K562 (cell line): ENCODE measurements around the gene RGMA. TPM values are rescaled to one million over a fixed set of nuclear protein-coding genes. Genes with fewer than 3 reads are reported as not detected.

ENCODE experiments used
- ATAC-seq: fragments of 200-7000 bp; cut with Tn5 transposase; 3 replicates; pipeline ENCODE4 v1.9.1; 2020; ENCODE audit warnings: moderate library complexity
- BruUV-seq: library from RNA; stranded (reverse); fragments of 400-500 nt; replicated peaks from 2 replicates; lab custom pipeline; 2021; lab: Mats Ljungman, UMichigan
- CTCF ChIA-PET: fragments of 300-600 bp; formaldehyde crosslinking; extraction: SDS; loops from one replicate; lab custom pipeline; 2021; ENCODE audit warnings: low intra/inter-chr PET ratio; lab: Yijun Ruan, JAX
- POLR2A ChIA-PET: fragments of 300-600, 350-650 bp; sonication (Branson Sonifier 250); formaldehyde crosslinking; extraction: SDS; loops from one replicate; lab custom pipeline; 2021; ENCODE audit warnings: antibody characterized with exemption, inconsistent platforms; lab: Yijun Ruan, JAX
- DNase-seq, 4 experiments: peaks; one replicate each; pipeline versions ENCODE4 v3.0.0 to v3.0.0-alpha.2; 2011 to 2018; ENCODE audit warnings: low spot score in 3 of 4, mixed read lengths in 3 of 4; ENCODE audit errors: extremely low read depth in 1 of 4
- FAIRE-seq: peaks from 2 replicates; lab custom pipeline; 2011; peaks lifted over from hg19 to GRCh38; lab: Jason Lieb, UNC
- H2AFZ ChIP-seq: 2 replicates; pipeline ENCODE4 v1.6.0; 2011; ENCODE audit warnings: low read depth, low read length, control low read depth, inconsistent platforms
- H3K27ac ChIP-seq: fragments of 200-600 bp; 3 replicates; pipeline ENCODE4 v1.8.0; 2011; ENCODE audit warnings: low read depth, mild to moderate bottlenecking, control low read depth, inconsistent platforms, low read length, moderate library complexity, mixed read lengths; ENCODE audit errors: extremely low read depth
- H3K27me3 ChIP-seq, 2 experiments: fragments of 300-600 bp in 1 of 2; 2 replicates in 1 of 2; 3 replicates in 1 of 2; pipeline versions ENCODE4 v1.6.0 to v1.8.0; 2011; ENCODE audit warnings: inconsistent platforms in 2 of 2, low read length in 2 of 2, mild to moderate bottlenecking in 1 of 2, mixed read lengths in 1 of 2, moderate library complexity in 1 of 2; ENCODE audit not compliant: control insufficient read depth in 2 of 2, insufficient read depth in 2 of 2
- H3K36me3 ChIP-seq: fragments of 300-600 bp; 3 replicates; pipeline ENCODE4 v1.8.0; 2011; ENCODE audit warnings: mild to moderate bottlenecking, low read length, inconsistent platforms; ENCODE audit not compliant: control insufficient read depth, insufficient read depth
- H3K4me1 ChIP-seq, 2 experiments: fragments of 200-600 bp in 1 of 2; replicated peaks in 1 of 2; 2 replicates in 1 of 2; 3 replicates in 1 of 2; pipeline versions ENCODE4 v1.5.1 to v1.8.0; 2011; ENCODE audit warnings: inconsistent platforms in 2 of 2, low read length in 2 of 2, mild to moderate bottlenecking in 1 of 2, mixed read lengths in 1 of 2, moderate library complexity in 1 of 2; ENCODE audit not compliant: control insufficient read depth in 2 of 2, insufficient read depth in 2 of 2
- H3K4me2 ChIP-seq: 2 replicates; pipeline ENCODE4 v1.6.1; 2011; ENCODE audit warnings: low read length, control low read depth, inconsistent platforms, mixed read lengths; ENCODE audit not compliant: insufficient read depth
- H3K4me3 ChIP-seq: fragments of 200-600 bp; sonication (generic), shearing (Covaris generic); 2 replicates; pipeline ENCODE4 v1.5.1; 2016; ENCODE audit warnings: control low read depth, inconsistent platforms
- H3K79me2 ChIP-seq: fragments of 200-600 bp; 3 replicates; pipeline ENCODE4 v1.8.0; 2011; ENCODE audit warnings: low read length, inconsistent platforms; ENCODE audit not compliant: control insufficient read depth, insufficient read depth
- H3K9ac ChIP-seq, 2 experiments: 2 replicates each; pipeline versions ENCODE4 v1.6.0 to v1.6.1; 2011; ENCODE audit warnings: low read depth in 2 of 2, low read length in 2 of 2, control low read depth in 1 of 2, inconsistent platforms in 1 of 2, mild to moderate bottlenecking in 1 of 2, mixed read lengths in 1 of 2; ENCODE audit not compliant: insufficient read depth in 1 of 2
- H3K9me1 ChIP-seq: one replicate; pipeline ENCODE4 v1.6.0; 2011; ENCODE audit warnings: inconsistent platforms, mild to moderate bottlenecking, low read length, moderate library complexity; ENCODE audit not compliant: control insufficient read depth, insufficient read depth
- H3K9me3 ChIP-seq: replicated peaks from 2 replicates; pipeline ENCODE4 v1.5.1; 2011; ENCODE audit warnings: low read depth, low read length, inconsistent platforms; ENCODE audit not compliant: control insufficient read depth, insufficient read depth
- H4K20me1 ChIP-seq: replicated peaks from 2 replicates; pipeline ENCODE4 v1.6.1; 2011; ENCODE audit warnings: low read length, inconsistent platforms, mixed read lengths; ENCODE audit not compliant: control insufficient read depth, insufficient read depth
- DNMT1 ChIP-seq: fragments of 450-650 bp; IDR thresholded peaks from 2 replicates; pipeline ENCODE4 v1.6.1; 2016; ENCODE audit warnings: antibody characterized with exemption, mild to moderate bottlenecking
- FOS ChIP-seq: IDR thresholded peaks from 3 replicates; pipeline ENCODE4 v1.6.1; 2011; ENCODE audit not compliant: insufficient read length; ENCODE audit errors: extremely low read depth
- FOXK1 ChIP-seq: sonication (generic); formaldehyde crosslinking; IDR thresholded peaks from 2 replicates; pipeline ENCODE4 v1.8.0; 2022; ENCODE audit warnings: missing genetic modification reagents, mild to moderate bottlenecking, borderline replicate concordance
- ILK ChIP-seq: fragments of 450-650 bp; IDR thresholded peaks from 2 replicates; pipeline ENCODE4 v1.6.1; 2016; ENCODE audit warnings: missing genetic modification characterization, low read depth, mild to moderate bottlenecking, missing compliant biosample characterization, moderate library complexity, borderline replicate concordance
- MYC ChIP-seq, 2 experiments: fragments of 250-450 bp in 1 of 2; sonication (Bioruptor Pico) in 1 of 2; IDR thresholded peaks; 2 replicates each; pipeline versions ENCODE4 v1.5.1 to v1.6.1; 2012 to 2021; ENCODE audit warnings: low read depth in 2 of 2, borderline replicate concordance in 1 of 2, improper control_type of control experiment in 1 of 2, low read length in 1 of 2, mild to moderate bottlenecking in 1 of 2, moderate library complexity in 1 of 2
- ZNF184 ChIP-seq: sonication (generic); formaldehyde crosslinking; IDR thresholded peaks from 2 replicates; pipeline ENCODE4 v1.5.0; 2020; ENCODE audit warnings: missing genetic modification reagents
- ZNF77 ChIP-seq: fragments of 250-450 bp; sonication (Bioruptor Pico); IDR thresholded peaks from 2 replicates; pipeline ENCODE4 v1.5.0; 2020
- WGBS: fragments of 100-300 bp; shearing (Covaris generic); methylation state at CpG from one replicate; pipeline ENCODE4 v1.1.6; 2016; ENCODE audit warnings: low coverage, mixed read lengths; ENCODE audit not compliant: insufficient coverage; ENCODE audit errors: missing lambda C conversion rate; 5-methylcytosine and 5-hydroxymethylcytosine counted together
- in situ Hi-C: fragments of 300-500 bp; cut with MboI; formaldehyde crosslinking; loops from 4 replicates; pipeline ENCODE4 v1.15.0; 2018; ENCODE audit warnings: inconsistent platforms, mixed read lengths
- intact Hi-C: fragments of 100-400 bp; cut with micrococcal nuclease; formaldehyde crosslinking; loops from 2 replicates; pipeline ENCODE4 v1.14.2; 2022
- polyA plus RNA-seq, 8 experiments: library from polyadenylated mRNA; depleted of rRNA in 4 of 8; stranded (reverse) in 5 of 8; unstranded in 3 of 8; fragments of >200 nt; fragmentation: Nextera tagmentation in 2 of 8; fragmentation: Illumina TruSeq in 1 of 8; extraction: Ambion mirVana in 2 of 8; extraction: Trizol in 1 of 8; gene quantifications; 2 replicates each; pipeline versions ENCODE4 v1.2.1 to v1.2.3, GENCODE V29; 2011 to 2014; ENCODE audit warnings: inconsistent platforms in 1 of 8, missing spikeins in 1 of 8
- total RNA-seq, 7 experiments: library from RNA; depleted of rRNA in 6 of 7; stranded (reverse); fragments of >200 nt in 6 of 7; fragmentation: Illumina TruSeq in 2 of 7; extraction: Trizol in 2 of 7; gene quantifications; 2 replicates each; pipeline versions ENCODE4 v1.2.1 to v1.2.3, GENCODE V29; 2011 to 2021; ENCODE audit warnings: low replicate concordance in 1 of 7

RGMA gene
- total and polyA plus RNA-seq, 9 of the 15 experiments (the other 6 are each of a cell fraction or from before 2014, with no cell fraction given), result 0.03 to 0.05 (median 0.03) TPM; not detected in 6

DNA sequence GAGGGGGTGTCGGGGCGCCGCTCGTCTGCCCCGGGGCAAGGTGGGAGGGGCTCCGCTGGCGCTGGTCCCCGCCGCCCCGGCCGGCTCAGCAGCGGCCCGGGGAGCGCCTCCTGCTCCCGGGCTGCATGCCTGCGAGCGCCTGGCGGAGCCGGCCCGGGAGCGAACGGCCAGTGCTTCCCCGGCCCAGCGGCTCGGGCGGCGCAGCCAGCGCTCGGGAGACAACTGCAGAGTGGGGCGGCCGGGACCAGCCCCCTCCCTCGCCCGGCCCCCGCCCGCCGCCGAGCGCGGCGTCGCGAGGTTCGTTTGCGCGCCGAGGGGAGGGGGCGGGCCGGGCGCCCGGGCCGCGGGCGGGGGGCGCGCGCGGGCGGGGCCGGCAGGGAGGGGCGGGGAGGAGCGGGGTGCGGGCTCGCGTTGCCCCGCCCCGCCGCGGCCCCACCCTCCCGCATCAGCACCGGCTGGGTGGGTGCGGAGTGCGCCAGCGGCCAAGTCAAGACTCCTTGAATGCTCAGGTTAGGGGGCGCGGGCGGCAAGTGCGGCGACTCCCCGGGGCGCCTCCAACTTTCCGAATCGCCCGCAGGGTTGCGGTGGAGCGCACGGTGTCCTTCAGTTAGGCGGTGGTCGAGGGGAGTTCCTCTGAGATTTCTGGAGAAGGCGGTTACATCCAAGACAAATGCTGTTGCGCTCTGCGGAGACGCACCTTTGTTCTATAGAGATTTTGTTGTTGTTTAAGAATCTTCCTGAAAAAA lies at the start of gene RGMA (continued):
- TF ChIP-seq MYC (IDR thresholded peaks at IDR 0.05; ENCODE audit: low read depth, low read length) (no peak), MYC (CRISPR knock-in tag; IDR thresholded peaks at IDR 0.05; ENCODE audit: borderline replicate concordance, low read depth) (no peak), FOXK1 (CRISPR knock-in tag) (no peak), DNMT1 (no peak), ZNF77 (CRISPR knock-in tag) (no peak)

DNA sequence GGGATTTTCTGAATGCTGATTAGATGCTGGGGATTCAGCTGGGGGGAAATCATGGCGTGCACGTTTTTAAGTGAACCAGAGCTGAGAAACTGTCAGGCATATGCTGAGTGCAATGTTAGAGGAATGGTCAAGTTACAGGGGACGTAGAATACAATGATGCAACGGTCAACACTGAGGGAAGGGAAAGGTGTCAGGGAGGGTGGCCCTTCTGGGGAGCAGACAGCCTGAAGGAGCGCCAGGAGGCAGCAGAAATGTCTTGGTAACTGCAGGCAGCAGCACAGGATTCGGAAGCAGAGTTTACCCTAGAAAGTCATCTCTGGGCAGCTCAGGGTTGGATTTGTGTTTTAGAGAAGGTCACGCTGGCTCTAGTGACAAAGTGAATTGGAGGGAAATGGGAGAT lies 47.6 kb upstream of the RGMA start:
- no peak overlapping the region for H3K27ac ChIP-seq
- DNase-seq (no peak), FAIRE-seq (no peak), ATAC-seq (no peak)
- BruUV-seq, result no TSS peak
- ChIA-PET CTCF (no interaction called here), POLR2A (interaction anchor here (0.6 to 0.7 kb wide), 2 partner anchors 26 to 871 kb away, joined by 3 to 4 read pairs; no protein-coding TSS in a partner anchor)
- peaks cover 1 to 16% of the 10 kb centered on the region in 2 experiments; a peak in 3 of 5 replicates for H3K27me3 ChIP-seq
- H3K4me1 ChIP-seq, result no peaks in the 10 kb centered on the region
- H4K20me1 ChIP-seq, result no peaks in the 10 kb centered on the region
- H3K4me2 ChIP-seq, result no peak overlapping the region
- no peak for TF ChIP-seq ILK (tag)
- TF ChIP-seq FOS, result no peak
- TF ChIP-seq ZNF184 (CRISPR knock-in tag), result no peak
- WGBS, result 0% methylated on average over 7 of the region's 7 CpGs
- no peaks in the 10 kb centered on the region for H3K79me2 ChIP-seq
- no peaks in the 10 kb centered on the region for H3K9me1 ChIP-seq
- H2AFZ ChIP-seq, result no peak overlapping the region
- in situ Hi-C loops, result no loop called here
- H3K9ac ChIP-seq, result no peak overlapping the region
- intact Hi-C loops, result no loop called here
- H3K36me3 ChIP-seq, result no peaks in the 10 kb centered on the region
- no peak overlapping the region for H3K4me3 ChIP-seq
- no peaks in the 10 kb centered on the region for H3K9me3 ChIP-seq
